CD4-positive, alpha-beta T cell treated with Interleukin-17A for 4 hours (primary cell): ENCODE results near the gene SERPINA6.
"Not testable (repeated sequence)": the region's sequence is repeated elsewhere in the genome, so short reads cannot be mapped to it uniquely, and the experiment has no call there.

Source experiments
- DNase-seq: peaks from one replicate; pipeline ENCODE4 v3.0.0-alpha.2; 2020; ENCODE audit warnings: mixed read lengths

The SERPINA6 gene

DNA sequence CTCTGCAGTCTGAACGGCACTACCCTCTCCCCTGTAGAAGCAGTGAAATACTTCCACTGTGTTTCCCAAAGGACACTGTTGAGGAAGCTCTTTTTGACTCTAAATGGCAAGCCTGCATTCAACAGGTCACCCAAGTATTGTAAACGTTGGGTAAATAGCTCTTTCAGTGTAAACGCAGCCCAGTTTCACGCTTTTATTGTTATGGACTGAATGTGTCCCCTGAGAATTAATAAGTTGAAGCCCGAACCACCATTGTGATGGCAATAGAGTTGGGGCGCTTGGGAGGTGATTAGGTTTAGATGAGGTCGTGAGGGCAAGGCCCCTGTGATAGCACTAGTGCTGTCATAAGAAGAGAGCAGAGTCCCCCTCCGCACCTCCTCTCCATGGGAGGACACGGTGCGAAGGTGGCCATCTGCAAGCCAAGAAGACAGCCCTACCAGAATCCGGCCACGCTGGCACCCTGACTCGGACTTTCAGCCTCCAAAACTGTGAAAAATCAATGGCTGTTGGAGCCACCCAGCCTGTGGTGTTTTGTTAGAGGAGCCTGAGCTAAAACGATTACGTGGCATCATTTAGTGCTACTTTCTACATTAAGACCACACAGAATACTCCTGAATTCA is 31.1 kb downstream of the SERPINA6 start:
- DNase-seq: no peak

DNA sequence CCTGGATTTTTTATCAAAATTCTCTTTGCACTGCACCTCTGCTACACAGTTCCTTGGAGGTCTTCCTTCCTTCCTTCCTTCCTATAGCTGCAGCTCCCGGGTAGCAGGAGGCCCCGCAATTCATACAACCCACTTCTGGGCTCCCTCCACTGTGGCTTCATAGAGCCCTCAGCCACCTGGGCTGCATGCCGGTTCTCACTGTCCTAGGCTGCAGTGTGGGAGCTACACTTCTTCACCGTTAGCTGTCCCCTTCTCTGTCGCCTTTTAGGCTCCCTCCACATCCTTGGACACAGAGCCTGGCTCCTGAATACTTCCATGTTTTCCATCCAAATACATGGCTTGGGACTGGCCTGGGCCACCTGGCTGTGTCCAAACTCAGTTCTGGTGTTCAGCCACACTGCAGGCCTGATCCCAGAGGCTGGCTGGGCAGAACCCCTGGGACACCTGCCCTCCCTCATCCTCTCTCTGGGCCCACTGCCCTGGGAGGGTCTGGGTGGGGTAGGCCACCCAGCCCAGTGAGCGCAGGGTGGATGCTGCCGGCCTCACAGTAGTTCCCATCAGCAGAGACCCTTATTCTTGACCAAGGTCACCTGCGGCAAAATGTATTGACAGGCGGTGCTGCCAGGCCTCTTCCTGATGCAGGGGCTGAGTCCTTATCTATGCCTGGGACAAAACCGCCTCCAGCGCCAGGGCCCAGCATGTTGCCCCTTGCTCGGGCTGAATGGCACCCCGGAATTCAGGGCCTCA is 31.8 kb downstream of the SERPINA6 start:
- no peak for DNase-seq

DNA sequence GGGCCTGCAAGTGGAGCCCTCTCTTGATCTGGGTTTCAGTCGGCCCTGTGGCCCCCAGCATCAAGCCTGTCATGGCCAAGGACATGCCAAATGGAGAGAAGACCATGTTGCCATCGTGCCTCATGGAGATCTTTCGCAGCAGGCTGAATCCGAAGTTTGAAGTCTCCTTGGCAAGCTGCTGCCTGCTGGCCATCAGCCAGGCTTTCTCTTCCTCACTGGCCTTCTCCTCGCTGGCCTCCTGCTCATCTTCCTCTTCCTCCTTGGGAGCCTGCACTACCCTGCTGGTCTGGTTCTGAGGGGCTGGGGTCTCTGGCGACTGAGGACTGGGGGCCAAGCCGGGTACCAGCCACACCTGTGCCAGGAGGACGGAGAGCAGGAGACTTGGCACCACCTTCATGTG is 32.9 kb downstream of the SERPINA6 start:
- no peak for DNase-seq

DNA sequence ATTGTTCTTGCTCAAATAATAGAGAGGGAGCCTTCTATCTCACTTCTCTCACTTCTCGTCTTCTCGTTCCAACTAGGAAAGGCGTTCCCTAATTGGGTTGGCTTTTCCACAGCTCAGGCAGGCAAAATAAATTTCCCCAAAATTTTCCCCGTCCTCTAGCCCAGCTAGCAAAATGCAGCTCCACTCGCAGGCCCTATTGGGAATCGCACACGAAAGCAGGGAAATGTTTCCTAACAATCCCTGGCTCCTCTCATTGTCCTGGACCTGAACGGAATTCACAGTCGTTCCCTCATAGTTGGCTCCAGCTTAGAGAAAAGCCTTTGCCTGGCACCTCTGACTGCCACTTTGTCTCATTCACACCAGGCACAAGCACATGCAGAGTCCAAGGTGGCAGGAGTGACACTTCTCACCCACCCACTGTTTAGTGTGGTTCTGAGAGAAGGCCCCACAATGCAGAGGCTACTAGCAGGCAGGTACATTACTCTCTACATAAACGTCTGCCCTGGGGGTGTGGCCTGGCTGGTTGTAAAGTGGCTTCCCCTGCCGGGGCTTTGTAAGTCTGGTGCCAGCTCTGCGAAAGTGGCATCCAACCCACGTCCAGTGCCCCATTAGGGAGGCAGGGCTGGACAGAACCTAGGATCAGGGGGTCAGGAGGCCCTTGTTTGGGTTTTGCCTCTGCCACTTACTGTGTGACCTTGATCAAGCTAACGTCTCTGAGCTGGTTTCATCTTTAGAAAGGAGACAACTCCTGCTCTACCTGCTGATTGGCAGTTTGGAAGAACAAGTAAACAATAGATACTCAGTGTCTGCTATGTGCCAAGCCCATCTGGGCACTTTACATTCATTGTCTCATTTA is 34.3 kb downstream of the SERPINA6 start:
- DNase-seq: no peak

DNA sequence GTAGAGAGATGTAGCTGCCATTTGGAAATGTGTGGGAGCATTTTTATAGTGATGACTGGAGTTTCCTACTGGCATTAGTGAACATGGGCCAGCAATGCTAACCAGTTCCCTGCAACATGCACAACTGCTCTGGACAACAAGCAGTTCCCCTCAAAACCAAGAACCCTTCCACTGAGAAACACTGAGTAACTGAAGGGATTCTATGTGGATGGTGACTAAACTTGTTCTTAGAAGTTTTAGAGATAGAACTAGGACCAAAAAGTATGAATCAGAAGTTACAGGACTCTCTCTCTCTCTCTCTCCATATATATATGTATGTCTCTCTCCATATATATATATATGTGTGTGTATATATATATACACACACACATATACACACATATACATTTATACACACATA is 38.0 kb downstream of the SERPINA6 start:
- DNase-seq: no peak

DNA sequence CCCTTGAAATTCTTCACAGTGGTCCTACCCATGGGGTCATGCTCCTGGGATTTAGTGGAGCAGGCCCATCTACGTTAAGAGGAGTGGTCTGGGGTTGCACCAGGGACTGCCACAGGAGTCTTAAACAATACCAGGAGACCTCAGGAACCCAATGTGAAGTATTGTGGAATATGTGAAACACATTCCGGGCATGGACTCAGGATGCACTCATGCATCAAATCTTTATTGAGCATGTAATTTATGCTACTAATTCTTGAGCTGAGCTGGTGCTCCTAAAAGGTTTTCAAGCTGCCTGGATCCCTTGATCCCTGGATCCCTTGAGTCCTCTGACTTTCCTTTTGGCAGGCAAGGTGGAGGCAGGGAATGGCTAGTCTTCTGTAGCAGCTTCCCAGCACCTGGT is 38.9 kb downstream of the SERPINA6 start:
- no peak for DNase-seq

DNA sequence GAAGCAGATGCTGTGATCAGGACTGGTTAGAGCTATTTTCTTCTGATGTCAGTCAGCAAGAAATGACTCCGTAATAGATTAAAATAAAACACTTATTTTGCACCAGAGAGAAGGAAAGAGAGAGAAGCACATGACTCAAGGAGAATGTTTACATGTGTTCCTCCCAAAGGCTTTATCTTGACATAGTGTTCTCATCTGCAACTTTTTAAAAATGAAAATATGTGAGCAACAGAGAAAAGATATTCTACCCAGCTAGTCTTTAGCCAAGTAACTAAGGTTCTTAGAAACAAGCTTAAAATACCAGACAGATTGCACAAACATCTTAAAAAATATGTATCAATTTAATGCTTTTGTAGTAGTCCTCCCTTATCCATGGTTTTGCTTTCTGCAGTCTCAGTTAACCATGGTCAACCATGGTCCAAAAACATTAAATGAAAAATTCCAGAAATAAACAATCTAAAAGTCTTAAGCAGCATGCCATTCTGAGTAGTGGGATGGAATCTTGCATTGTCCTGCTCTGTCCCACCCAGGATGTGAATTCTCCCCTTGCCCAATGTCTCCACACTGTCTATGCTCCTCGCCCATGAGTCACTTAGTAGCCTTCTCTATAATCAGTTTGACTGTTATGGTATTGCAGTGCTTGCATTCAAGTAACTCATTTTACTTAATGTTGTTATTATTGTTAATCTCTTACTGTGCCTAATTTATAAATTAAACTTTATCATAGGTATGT is 40.0 kb downstream of the SERPINA6 start:
- DNase-seq: no peak

DNA sequence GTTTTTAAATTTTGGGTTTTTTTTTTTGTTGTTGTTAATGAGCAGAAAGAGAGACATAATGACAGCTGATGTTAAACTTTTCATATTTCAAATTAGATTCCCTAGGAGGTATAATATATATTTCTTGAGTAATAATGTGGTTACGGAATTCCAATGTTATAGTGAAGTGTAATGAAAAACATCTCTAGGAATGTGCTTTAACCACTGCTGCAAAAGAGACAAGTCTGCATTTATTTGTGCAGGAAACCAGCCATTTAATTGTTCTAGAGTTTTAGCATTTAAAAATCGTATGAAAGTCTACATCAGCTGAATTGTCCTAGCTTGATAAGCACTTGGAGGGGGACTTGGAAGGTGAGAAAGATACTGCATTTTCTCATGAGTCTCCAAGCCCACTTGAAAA is 44.4 kb downstream of the SERPINA6 start:
- DNase-seq: no peak

DNA sequence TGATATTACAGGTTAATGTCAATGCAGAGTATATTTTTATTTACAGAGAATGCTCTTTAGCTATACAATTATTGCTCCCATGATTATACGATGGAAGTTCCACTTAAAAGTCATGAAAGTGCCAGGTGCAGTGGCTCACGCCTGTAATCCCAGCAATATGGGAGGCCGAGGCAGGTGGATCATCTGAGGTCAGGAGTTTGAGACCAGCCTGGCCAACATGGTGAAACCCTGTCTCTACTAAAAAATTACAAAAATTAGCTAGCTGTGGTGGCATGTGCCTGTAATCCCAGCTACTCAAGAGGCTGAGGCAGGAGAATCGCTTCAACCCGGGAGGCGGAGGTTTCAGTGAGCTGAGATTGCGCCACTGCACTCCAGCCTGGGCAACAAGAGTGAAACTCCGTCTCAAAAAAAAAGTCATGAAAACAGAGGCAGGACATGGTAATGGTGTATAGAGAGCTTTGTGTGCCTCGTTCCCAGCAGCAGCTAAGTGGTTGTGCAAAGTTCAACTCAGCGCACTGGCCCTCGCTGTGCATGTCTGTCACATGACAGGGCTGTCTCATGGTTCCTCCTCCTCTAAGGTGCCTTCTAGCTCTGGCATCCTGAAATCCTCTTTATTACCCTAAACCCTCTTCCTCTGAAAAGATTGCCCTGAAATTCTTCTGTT is 46.1 kb downstream of the SERPINA6 start:
- not testable (repeated sequence) for DNase-seq

DNA sequence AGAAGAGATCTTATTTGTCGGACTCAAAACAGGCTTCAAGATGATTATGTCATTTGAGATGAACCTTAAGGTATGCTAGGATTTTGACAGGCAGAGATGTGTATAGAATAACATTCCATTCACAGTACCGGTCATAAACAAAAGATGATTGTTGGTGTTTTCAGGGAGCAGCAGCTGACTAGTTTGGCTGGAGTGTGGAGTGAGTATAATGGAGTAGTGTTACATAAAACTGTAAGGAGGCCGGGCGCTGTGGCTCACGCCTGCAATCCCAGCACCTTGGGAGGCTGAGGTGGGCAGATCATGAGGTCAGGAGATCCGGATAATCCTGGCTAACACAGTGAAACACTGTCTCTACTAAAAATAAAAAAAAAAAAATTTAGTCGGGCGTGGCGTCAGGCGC is 54.0 kb downstream of the SERPINA6 start:
- DNase-seq: no peak

DNA sequence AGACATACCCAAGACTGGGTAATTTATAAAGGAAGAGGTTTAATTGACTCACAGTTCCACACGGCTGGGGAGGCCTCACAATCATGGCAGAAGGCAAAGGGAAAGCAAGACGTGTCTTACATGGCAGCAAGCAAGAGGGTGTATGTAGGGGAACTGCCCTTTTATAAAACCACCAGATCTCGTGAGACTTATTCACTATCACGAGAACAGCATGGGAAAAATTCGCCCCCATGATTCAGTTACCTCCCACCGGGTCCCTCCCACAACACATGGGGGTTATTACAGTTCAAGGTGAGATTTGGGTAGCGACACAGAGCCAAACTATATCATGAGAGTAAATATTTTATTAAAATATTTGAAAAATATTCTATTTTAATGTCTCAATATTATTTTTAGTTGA is 54.6 kb downstream of the SERPINA6 start:
- not testable (repeated sequence) for DNase-seq

DNA sequence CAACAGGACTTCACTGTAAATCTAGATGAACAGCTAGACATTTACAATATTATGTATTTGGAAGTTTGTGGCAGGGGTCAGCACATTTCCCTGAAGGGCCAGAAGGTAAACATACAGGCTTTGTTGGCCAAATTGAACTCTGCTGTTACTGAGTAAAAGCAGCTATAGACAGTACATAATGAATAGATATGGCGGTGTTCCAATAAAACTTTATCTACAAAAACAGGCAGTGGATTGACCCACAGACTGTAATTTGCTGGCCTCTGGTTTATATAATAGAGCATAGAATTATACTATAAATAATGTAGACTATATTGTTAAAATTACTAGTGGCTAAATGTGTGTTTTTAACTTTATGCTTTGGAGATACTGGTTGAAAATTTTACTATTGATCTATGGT is 55.8 kb downstream of the SERPINA6 start:
- DNase-seq: no peak

DNA sequence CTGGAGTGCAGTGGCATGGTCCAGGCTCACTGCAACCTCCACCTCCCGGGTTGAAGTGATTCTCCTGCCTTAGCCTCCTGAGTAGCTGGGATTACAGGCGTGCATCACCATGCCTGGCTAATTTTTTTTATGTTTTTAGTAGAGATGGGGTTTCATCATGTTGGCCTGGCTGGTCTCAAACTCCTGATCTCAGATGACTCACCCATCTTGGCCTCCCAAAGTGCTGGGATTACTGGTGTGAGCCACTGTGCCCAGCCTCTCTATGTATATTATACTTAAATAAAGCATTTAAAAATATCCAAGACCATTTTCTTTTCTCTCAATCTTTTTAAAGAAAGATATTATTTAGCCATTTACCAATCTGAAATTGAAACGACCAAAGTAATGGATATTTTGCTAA is 58.9 kb downstream of the SERPINA6 start:
- DNase-seq: not testable (repeated sequence)
